Neural cell (in vitro differentiated cells): ENCODE measurements around the gene PYGL.

ENCODE experiments used
- CTCF ChIP-seq: fragments of 450-650 bp; IDR thresholded peaks from 2 replicates; pipeline ENCODE4 v1.5.1; 2014; ENCODE audit warnings: antibody characterized with exemption, mild to moderate bottlenecking, moderate library complexity; ENCODE audit not compliant: poor library complexity, severe bottlenecking
- EZH2 ChIP-seq: fragments of 200-600, 300-800 bp; shearing (Covaris generic), sonication (generic); IDR thresholded peaks from 2 replicates; pipeline ENCODE4 v1.6.1; 2014; ENCODE audit warnings: antibody characterized with exemption, low read length, borderline replicate concordance, mild to moderate bottlenecking; ENCODE audit not compliant: insufficient read depth, poor library complexity, severe bottlenecking
- POLR2AphosphoS5 ChIP-seq: IDR thresholded peaks from 2 replicates; pipeline ENCODE4 v1.6.1; 2012
- REST ChIP-seq: IDR thresholded peaks from 2 replicates; pipeline ENCODE4 v1.6.1; 2012; ENCODE audit warnings: borderline replicate concordance
- TAF1 ChIP-seq: IDR thresholded peaks from 2 replicates; pipeline ENCODE4 v1.6.1; 2012; ENCODE audit warnings: low read depth

- no peak for TF ChIP-seq CTCF
- no peak for TF ChIP-seq EZH2
- no peak for TF ChIP-seq POLR2AphosphoS5
- TF ChIP-seq REST = no peak
- no peak for TF ChIP-seq TAF1
Measured at GRCh38 chr14:50964683-50965390, 20.6 kb upstream of the PYGL start.
